Mucosa of stomach (tissue), 1 donor: Measurements from ENCODE around the gene TCF7L2.
A peak's percentile ranks its signal among the peaks of the same experiment; 100 is the strongest.

Source experiments
- H3K27me3 ChIP-seq: one replicate; pipeline ENCODE4 v1.7.0; 2013; ENCODE audit warnings: mild to moderate bottlenecking, low read length; ENCODE audit not compliant: control insufficient read depth, insufficient read depth
- H3K36me3 ChIP-seq: one replicate; pipeline ENCODE4 v1.7.0; 2013; ENCODE audit warnings: low read length; ENCODE audit not compliant: control insufficient read depth, insufficient read depth
- H3K4me1 ChIP-seq: one replicate; pipeline ENCODE4 v1.7.0; 2013; ENCODE audit warnings: mild to moderate bottlenecking, low read length; ENCODE audit not compliant: control insufficient read depth, insufficient read depth
- H3K4me3 ChIP-seq: one replicate; pipeline ENCODE4 v1.7.0; 2013; ENCODE audit warnings: low read length
- H3K9ac ChIP-seq: one replicate; pipeline ENCODE4 v1.7.0; 2013; ENCODE audit warnings: mild to moderate bottlenecking, low read length, moderate library complexity
- H3K9me3 ChIP-seq: one replicate; pipeline ENCODE4 v1.7.0; 2013; ENCODE audit warnings: mild to moderate bottlenecking, low read length, moderate library complexity; ENCODE audit not compliant: control insufficient read depth
- donor health status: Pancreatic carcinoma.

Gene TCF7L2

DNA sequence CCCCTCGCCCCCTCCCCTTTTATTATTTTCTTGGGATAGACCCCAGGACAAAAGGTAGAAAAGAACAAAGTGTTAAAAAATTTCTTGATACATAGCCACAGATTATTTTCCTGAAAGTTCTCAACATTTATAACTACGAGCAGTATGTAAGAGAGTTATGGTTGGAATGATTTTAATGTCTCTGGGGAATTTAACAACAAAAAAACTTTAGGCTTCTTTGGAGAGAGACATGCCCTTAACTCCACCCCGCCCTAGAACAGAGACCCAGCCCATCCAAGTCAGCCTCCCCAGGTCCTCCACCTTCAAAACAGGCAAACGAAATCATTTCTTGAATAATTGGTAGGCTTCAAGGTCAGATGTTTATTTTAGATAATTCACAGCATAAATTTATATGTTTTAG, 97.1 kb downstream of the TCF7L2 start:
- no peaks in the 10 kb centered on the region for H3K9me3 ChIP-seq
- H3K27me3 ChIP-seq = no peaks in the 10 kb centered on the region
- peaks cover 63% of the 10 kb centered on the region for H3K4me1 ChIP-seq
- H3K4me3 ChIP-seq = no peak overlapping the region
- H3K36me3 ChIP-seq = peaks cover 8% of the 10 kb centered on the region
- no peak overlapping the region for H3K9ac ChIP-seq

DNA sequence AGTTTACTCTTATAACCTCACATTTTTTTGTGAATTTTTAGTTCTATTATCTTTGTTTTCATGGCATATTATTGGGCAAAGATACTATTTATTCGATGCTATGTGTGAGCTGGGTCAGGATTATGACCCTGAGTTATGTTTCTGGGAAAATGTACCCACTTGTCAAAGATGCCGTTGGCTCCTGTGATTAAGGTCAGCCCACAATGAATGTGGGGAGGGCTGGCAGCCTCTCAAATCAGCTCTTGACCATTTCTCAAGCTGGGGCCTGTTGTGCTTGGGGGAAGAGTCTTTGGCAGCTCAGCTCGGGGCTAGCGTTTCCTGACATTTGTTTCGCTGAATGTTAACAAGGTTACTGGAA, 97.5 kb downstream of the TCF7L2 start:
- no peaks in the 10 kb centered on the region for H3K9me3 ChIP-seq
- no peaks in the 10 kb centered on the region for H3K27me3 ChIP-seq
- no peak overlapping the region for H3K9ac ChIP-seq
- H3K4me3 ChIP-seq = no peak overlapping the region
- peaks cover 61% of the 10 kb centered on the region for H3K4me1 ChIP-seq
- peaks cover 7% of the 10 kb centered on the region for H3K36me3 ChIP-seq

DNA sequence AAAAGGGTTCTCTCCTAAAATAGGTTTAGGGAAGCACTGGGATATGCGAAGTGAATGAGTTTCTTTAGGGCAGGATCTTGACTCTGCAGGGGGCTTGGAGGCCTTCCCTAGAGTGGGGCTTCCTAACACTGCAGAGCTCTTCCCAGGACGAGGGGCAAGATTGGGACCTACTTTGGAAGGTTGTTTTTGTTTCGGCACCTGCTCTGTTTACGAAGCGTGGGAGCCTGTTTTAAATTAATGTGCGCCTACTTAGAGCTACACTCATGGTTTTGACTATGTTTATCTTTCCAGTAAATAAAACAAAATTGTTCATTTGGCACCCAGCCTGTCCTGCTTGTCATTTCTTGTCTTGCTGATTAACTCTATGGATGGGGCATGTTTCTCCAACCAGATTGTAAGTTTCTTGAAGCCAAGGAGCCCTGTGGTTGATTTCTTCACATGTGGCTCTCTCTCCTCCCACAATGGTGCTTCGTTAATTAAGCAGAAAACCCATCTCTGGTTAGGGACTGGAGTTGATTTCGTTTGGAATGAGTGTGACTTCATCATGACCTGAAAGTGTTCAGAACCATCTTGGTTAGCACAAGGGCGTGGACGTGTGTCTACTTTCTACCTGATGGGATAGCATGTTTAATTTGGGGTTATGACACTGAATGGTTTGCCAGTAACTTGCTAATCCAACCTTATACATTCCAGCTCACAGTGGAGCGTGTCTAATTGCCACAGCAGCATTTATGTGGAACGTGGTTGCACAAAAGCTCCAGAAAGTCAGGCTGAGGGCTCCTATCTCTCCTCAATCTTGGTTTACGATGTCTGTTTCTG, 98.1 kb downstream of the TCF7L2 start:
- no peak overlapping the region for H3K4me3 ChIP-seq
- no peaks in the 10 kb centered on the region for H3K27me3 ChIP-seq
- H3K36me3 ChIP-seq = peaks cover 4% of the 10 kb centered on the region
- H3K9ac ChIP-seq = no peak overlapping the region
- no peaks in the 10 kb centered on the region for H3K9me3 ChIP-seq
- peaks cover 61% of the 10 kb centered on the region for H3K4me1 ChIP-seq

DNA sequence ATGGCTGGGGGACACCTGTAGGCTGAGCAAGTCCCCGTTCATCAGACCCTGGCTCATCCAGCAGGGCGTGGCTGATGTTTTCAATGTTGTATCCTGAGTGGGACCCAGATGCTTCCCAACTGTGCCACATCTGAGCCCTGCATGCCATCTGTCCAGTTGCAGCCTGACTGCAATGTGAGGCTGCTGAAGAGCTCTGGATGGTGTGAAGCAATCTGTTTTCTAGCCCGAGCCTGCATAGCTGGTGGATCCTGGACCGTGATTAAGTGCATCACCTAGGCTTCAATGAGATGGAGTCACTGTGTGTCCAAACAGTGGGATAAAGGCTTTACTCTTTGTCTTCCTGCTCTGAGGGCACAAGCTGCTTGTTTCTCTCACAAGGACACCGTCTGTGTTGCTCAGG, 99.8 kb downstream of the TCF7L2 start:
- no peak overlapping the region for H3K4me3 ChIP-seq
- no peak overlapping the region for H3K9ac ChIP-seq
- H3K36me3 ChIP-seq = peaks cover 4% of the 10 kb centered on the region
- peaks cover 52% of the 10 kb centered on the region for H3K4me1 ChIP-seq
- no peaks in the 10 kb centered on the region for H3K9me3 ChIP-seq
- no peaks in the 10 kb centered on the region for H3K27me3 ChIP-seq

DNA sequence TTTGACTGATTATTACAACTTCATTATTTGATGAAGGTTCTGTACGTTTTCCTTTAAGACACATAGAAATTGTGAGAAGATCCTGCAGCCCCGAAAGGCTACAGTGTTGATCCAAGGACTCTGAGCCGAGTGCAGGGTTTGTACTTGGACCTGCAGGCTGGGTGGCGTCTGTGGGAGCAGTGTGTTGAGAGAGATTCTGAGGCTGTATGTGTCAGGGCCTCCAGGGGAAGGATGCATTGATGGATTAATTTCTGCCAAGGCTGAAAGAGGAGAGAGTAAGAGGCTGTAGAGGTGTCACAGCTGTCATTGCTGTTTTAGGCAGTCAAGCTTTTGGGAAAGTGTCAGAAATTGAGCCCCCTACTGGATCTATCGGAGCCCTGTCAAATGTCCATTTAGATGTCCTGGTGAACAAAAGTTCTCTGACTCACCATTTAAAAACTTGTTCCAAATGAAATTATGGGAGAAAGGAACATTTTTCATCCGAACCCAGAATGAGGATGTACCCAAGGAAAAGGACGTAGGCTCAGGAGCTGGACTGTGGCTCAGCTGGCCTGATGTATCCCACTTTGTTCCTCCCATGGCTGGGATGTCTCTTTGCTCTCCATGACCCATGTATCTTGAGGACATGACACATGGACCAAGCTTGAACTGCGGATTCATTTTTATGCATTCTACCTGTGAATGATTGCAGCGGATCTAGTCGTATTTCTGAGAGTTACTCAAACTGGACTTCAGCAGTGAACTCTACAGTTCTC, 102.2 kb downstream of the TCF7L2 start:
- Histone ChIP-seq H3K4me3 (no peak overlapping the region), H3K4me1 (peaks cover 48% of the 10 kb centered on the region), H3K9ac (no peak overlapping the region), H3K27me3 (no peaks in the 10 kb centered on the region), H3K9me3 (no peaks in the 10 kb centered on the region), H3K36me3 (peaks cover 4% of the 10 kb centered on the region)

DNA sequence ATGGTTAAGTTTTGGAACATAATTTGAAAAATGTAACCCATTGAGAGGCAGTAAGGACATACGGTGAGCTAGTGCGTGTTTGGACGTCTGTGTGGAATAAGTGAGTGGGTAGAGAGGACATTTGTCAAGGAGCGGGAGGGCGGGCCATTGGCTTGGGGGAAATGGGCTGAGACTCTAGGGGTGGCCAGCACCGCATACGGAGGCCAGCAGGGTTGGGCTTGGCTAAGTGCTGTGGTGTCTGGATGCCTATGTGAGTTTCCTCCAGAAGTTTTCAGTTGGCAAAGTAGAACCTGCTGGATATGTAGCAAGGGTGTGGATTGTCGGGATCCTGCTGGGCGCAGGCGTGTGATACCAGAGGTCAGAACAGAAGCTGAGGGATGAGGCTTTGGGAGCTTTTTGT, 103.0 kb downstream of the TCF7L2 start:
- no peak overlapping the region for H3K9ac ChIP-seq
- no peaks in the 10 kb centered on the region for H3K9me3 ChIP-seq
- H3K4me1 ChIP-seq = peaks cover 50% of the 10 kb centered on the region
- H3K27me3 ChIP-seq = no peaks in the 10 kb centered on the region
- H3K4me3 ChIP-seq = no peak overlapping the region
- H3K36me3 ChIP-seq = peaks cover 3% of the 10 kb centered on the region

DNA sequence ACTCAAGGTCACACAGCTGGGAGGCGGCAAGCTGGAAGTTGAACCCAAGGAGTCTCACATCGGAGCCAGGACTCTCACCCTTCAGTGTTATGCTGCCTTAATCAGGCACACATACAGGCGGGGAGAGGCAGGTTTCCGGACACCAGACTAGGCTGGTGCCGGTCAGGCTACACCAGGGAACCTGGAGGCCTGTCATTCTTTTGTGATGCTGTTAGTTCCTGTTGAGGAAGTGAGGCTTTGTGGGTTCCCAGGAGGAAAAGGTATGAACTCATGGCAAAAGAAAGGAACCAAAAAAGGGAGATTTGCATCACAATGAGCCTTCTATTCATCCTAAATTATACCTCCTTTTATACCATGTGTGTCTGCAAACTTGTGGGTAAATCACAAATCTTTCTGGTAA, 103.8 kb downstream of the TCF7L2 start:
- H3K4me3 ChIP-seq = no peak overlapping the region
- no peaks in the 10 kb centered on the region for H3K27me3 ChIP-seq
- peaks cover 51% of the 10 kb centered on the region for H3K4me1 ChIP-seq
- H3K36me3 ChIP-seq = no peaks in the 10 kb centered on the region
- H3K9ac ChIP-seq = no peak overlapping the region
- H3K9me3 ChIP-seq = no peaks in the 10 kb centered on the region

DNA sequence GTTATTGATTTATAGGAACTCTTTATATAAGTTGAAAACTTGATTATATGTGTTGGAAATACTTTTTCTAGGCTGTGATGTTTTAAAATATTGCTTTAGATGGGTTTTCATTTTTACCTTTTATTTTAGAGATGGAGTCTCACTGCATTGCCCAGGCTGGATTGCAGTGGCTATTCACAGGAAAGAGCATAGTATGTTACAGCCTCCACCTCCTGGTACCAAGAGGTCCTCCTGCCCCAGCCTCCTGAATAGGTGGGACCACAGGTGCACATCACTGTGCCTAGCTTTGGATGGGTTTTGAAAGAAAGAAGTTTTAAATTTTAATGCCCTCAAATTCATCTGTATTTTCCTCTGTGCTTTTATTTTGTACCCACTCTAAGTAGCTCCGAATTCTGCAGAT, 105.4 kb downstream of the TCF7L2 start:
- Histone ChIP-seq H3K4me3 (no peak overlapping the region), H3K27me3 (no peaks in the 10 kb centered on the region), H3K36me3 (no peaks in the 10 kb centered on the region), H3K9me3 (no peaks in the 10 kb centered on the region), H3K9ac (no peak overlapping the region), H3K4me1 (peaks cover 63% of the 10 kb centered on the region)

DNA sequence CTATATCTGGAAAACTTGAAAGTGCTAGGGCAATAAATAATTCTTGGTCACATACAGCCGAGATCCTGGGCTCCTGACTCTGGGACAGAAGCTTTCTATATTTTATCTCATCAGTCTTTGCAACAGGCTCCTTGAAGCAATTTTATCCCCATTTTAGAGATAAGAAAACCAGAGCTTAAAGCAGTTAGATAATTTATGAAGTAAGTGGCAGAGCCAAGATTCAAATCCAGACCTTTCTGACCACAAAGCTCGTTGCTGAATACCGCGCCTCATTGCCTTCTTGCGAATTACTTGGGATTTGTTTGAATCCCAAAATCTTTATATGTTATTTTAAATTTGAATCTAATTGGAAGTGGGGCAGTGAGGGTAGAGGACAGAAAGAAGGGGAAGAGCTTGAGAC, 106.0 kb downstream of the TCF7L2 start:
- Histone ChIP-seq H3K4me3 (no peak overlapping the region), H3K9me3 (no peaks in the 10 kb centered on the region), H3K36me3 (no peaks in the 10 kb centered on the region), H3K27me3 (no peaks in the 10 kb centered on the region), H3K9ac (no peak overlapping the region), H3K4me1 (peaks cover 69% of the 10 kb centered on the region)

DNA sequence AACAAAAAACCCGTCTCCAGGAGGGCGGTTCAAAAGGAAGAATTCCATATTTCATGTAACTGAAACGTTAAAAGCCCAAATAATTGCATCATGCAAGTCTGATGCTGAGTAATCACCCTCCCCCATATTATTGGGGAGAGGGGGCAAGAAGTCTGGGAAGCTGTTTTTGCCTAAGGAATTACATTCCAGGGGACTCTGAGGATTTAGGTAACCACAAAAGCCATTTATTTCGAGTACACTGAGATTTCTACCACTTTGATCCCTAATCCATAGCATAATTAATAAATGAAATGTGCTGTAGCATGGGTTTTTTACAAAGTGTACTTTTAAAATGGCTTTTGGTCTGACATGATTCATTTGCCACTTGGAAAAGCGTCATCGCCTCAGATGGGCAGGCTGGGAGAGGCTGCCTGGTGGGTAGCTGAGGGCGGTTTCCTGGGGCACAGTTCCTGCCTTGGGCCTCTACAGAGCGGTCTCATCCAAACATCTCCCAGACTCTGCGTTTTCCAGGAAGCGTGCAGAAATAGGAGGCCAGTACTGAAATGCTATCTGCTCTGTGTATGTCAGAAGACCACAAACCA, 106.5 kb downstream of the TCF7L2 start:
- Histone ChIP-seq H3K4me3 (no peak overlapping the region), H3K9me3 (no peaks in the 10 kb centered on the region), H3K36me3 (no peaks in the 10 kb centered on the region), H3K9ac (no peak overlapping the region), H3K27me3 (no peaks in the 10 kb centered on the region), H3K4me1 (peaks cover 74% of the 10 kb centered on the region)

DNA sequence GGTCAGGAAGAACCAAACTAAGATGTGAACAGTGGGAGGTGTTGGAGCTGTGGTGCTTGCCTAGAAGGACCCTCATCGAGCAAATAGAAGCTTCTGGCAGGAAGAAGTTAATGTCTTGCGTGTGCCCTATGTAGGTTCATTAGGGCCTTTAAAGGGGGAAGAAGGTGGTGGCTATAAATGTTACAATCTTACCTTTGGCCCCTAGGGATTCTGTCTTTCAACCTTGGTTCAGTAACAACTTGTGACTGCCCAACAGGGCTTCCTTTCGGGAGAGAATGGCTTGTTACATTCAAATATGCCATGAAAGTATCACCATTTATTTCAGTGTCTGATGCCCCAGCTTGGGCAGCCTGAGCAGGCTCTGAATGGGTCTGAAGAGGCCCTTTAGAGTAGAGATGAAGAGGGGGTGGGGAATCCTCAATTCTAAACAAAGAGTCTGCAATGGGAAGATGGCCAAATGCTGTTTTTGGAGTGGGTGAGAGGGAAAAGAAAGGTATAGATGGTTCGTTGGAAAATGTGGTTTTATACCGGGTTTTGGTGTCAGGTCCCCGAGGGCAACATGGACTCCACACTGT, 108.0 kb downstream of the TCF7L2 start:
- Histone ChIP-seq H3K36me3 (no peaks in the 10 kb centered on the region), H3K9me3 (no peaks in the 10 kb centered on the region), H3K27me3 (no peaks in the 10 kb centered on the region), H3K4me1 (peaks cover 77% of the 10 kb centered on the region), H3K4me3 (no peak overlapping the region), H3K9ac (peak overlapping the region; percentile 1)
